ENCODE measurements around the gene MMAB.

The MMAB gene

GRCh38 chr12:109539508-109539907 lies 33.8 kb downstream of the MMAB start:
- DNase-seq (ENCODE audit: extremely low read depth, low read depth), result no peak
- no peak for TF ChIP-seq CTCF (IDR thresholded peaks at IDR 0.05; ENCODE audit: low read depth, low read length, missing control alignments)
- no peak overlapping the region for H3K4me3 ChIP-seq (replicated peaks; ENCODE audit: low read depth, low read length)

- H3K4me3 ChIP-seq (replicated peaks; ENCODE audit: low read depth, low read length), result no peak overlapping the region
- no peak for TF ChIP-seq CTCF (IDR thresholded peaks at IDR 0.05; ENCODE audit: low read depth, low read length, missing control alignments)
- no peak for DNase-seq (ENCODE audit: extremely low read depth, low read depth)
These were observed 35.0 kb downstream of the MMAB start for GRCh38 chr12:109538191-109538863.

- no peak overlapping the region for H3K4me3 ChIP-seq (replicated peaks; ENCODE audit: low read depth, low read length)
- TF ChIP-seq CTCF (IDR thresholded peaks at IDR 0.05; ENCODE audit: low read depth, low read length, missing control alignments), result no peak
- DNase-seq (ENCODE audit: extremely low read depth, low read depth), result no peak
These were observed 36.2 kb downstream of the MMAB start for GRCh38 chr12:109537136-109537535.

GRCh38 chr12:109535863-109536250 lies 37.4 kb downstream of the MMAB start:
- no peak overlapping the region for H3K4me3 ChIP-seq (replicated peaks; ENCODE audit: low read depth, low read length)
- no peak for DNase-seq (ENCODE audit: extremely low read depth, low read depth)
- no peak for TF ChIP-seq CTCF (IDR thresholded peaks at IDR 0.05; ENCODE audit: low read depth, low read length, missing control alignments)

- no peak for DNase-seq (ENCODE audit: extremely low read depth, low read depth)
- H3K4me3 ChIP-seq (replicated peaks; ENCODE audit: low read depth, low read length), result no peak overlapping the region
- no peak for TF ChIP-seq CTCF (IDR thresholded peaks at IDR 0.05; ENCODE audit: low read depth, low read length, missing control alignments)
These were observed 38.0 kb downstream of the MMAB start for GRCh38 chr12:109535231-109535862.

GRCh38 chr12:109534456-109534855 lies 38.8 kb downstream of the MMAB start:
- no peak for DNase-seq (ENCODE audit: extremely low read depth, low read depth)
- no peak overlapping the region for H3K4me3 ChIP-seq (replicated peaks; ENCODE audit: low read depth, low read length)
- no peak for TF ChIP-seq CTCF (IDR thresholded peaks at IDR 0.05; ENCODE audit: low read depth, low read length, missing control alignments)

GRCh38 chr12:109533487-109533740 lies 39.9 kb downstream of the MMAB start:
- no peak for TF ChIP-seq CTCF (IDR thresholded peaks at IDR 0.05; ENCODE audit: low read depth, low read length, missing control alignments)
- no peak for DNase-seq (ENCODE audit: extremely low read depth, low read depth)
- no peak overlapping the region for H3K4me3 ChIP-seq (replicated peaks; ENCODE audit: low read depth, low read length)
